IMR-90 (cell line): ENCODE data around the gene CPAMD8. TPM values are rescaled to one million over a fixed set of nuclear protein-coding genes. Genes with fewer than 3 reads are reported as not detected.

Experiments
- ATAC-seq: fragments of 200-7000 bp; cut with Tn5 transposase; 2 replicates; pipeline ENCODE4 v1.9.1; 2020; ENCODE audit warnings: low read depth, mild to moderate bottlenecking, moderate library complexity
- BruUV-seq: library from RNA; stranded (reverse); fragments of 400-500 nt; replicated peaks from 2 replicates; lab custom pipeline; 2021; lab: Mats Ljungman, UMichigan
- CTCF ChIA-PET: fragments of 300-600 bp; formaldehyde crosslinking; extraction: SDS; loops from one replicate; lab custom pipeline; 2021; ENCODE audit warnings: antibody characterized with exemption; lab: Yijun Ruan, JAX
- POLR2A ChIA-PET: fragments of 300-600 bp; sonication (Branson Sonifier 250); formaldehyde crosslinking; loops from one replicate; lab custom pipeline; 2022; ENCODE audit warnings: antibody characterized with exemption; ENCODE audit not compliant: unreplicated experiment; lab: Charles Lee
- DNase-seq: peaks from one replicate; pipeline ENCODE4 v3.0.0; 2013
- H2AFZ ChIP-seq: replicated peaks from 2 replicates; pipeline ENCODE3; 2013; ENCODE audit warnings: low read length, mild to moderate bottlenecking; ENCODE audit not compliant: poor library complexity
- H2AK5ac ChIP-seq: 2 replicates; pipeline ENCODE4 v1.6.1; 2013; ENCODE audit warnings: low read depth, low read length, inconsistent platforms
- H2AK9ac ChIP-seq: replicated peaks from 2 replicates; pipeline ENCODE3; 2013; ENCODE audit warnings: mild to moderate bottlenecking, low read depth, low read length, moderate library complexity; ENCODE audit not compliant: poor library complexity
- H2BK120ac ChIP-seq: 2 replicates; pipeline ENCODE4 v1.6.1; 2013; ENCODE audit warnings: low read depth, low read length, inconsistent platforms
- H2BK15ac ChIP-seq: 3 replicates; pipeline ENCODE4 v1.6.1; 2013; ENCODE audit warnings: low read depth, low read length, inconsistent platforms
- H2BK20ac ChIP-seq: 2 replicates; pipeline ENCODE4 v1.6.1; 2013; ENCODE audit warnings: low read depth, mild to moderate bottlenecking, inconsistent platforms, low read length, moderate library complexity
- H2BK5ac ChIP-seq: 2 replicates; pipeline ENCODE4 v1.6.1; 2013; ENCODE audit warnings: mild to moderate bottlenecking, low read depth, low read length, inconsistent platforms; ENCODE audit not compliant: poor library complexity, severe bottlenecking
- H3K14ac ChIP-seq: replicated peaks from 2 replicates; pipeline ENCODE4 v1.6.1; 2013; ENCODE audit warnings: low read depth, low read length, inconsistent platforms
- H3K18ac ChIP-seq: 2 replicates; pipeline ENCODE4 v1.6.1; 2013; ENCODE audit warnings: low read depth, low read length, control low read depth
- H3K23ac ChIP-seq: 2 replicates; pipeline ENCODE4 v1.6.1; 2013; ENCODE audit warnings: low read depth, low read length, inconsistent platforms
- H3K27ac ChIP-seq: 2 replicates; pipeline ENCODE4 v1.5.1; 2013; ENCODE audit warnings: mild to moderate bottlenecking, control low read depth, low read length; ENCODE audit not compliant: insufficient read depth
- H3K27me3 ChIP-seq: 2 replicates; pipeline ENCODE4 v1.6.1; 2013; ENCODE audit warnings: low read length; ENCODE audit not compliant: control insufficient read depth, insufficient read depth
- H3K36me3 ChIP-seq: 2 replicates; pipeline ENCODE4 v1.6.1; 2013; ENCODE audit warnings: low read length, mixed read lengths; ENCODE audit not compliant: control insufficient read depth, insufficient read depth
- H3K4ac ChIP-seq: 2 replicates; pipeline ENCODE4 v1.6.1; 2013; ENCODE audit warnings: low read depth, low read length, inconsistent platforms
- H3K4me1 ChIP-seq: 2 replicates; pipeline ENCODE4 v1.6.1; 2013; ENCODE audit warnings: low read length, mixed read lengths; ENCODE audit not compliant: control insufficient read depth, insufficient read depth
- H3K4me2 ChIP-seq: 2 replicates; pipeline ENCODE4 v1.6.1; 2013; ENCODE audit warnings: low read depth, mild to moderate bottlenecking, control low read depth, low read length, moderate library complexity
- H3K4me3 ChIP-seq: 2 replicates; pipeline ENCODE4 v1.5.1; 2013; ENCODE audit warnings: low read depth, mild to moderate bottlenecking, control low read depth, low read length, moderate library complexity; ENCODE audit not compliant: insufficient read depth
- H3K56ac ChIP-seq: 2 replicates; pipeline ENCODE4 v1.6.1; 2013; ENCODE audit warnings: low read length, inconsistent platforms; ENCODE audit not compliant: insufficient read depth; ENCODE audit errors: extremely low read depth
- H3K79me1 ChIP-seq, 2 experiments: 2 replicates each; pipeline ENCODE4 v1.6.1; 2013; ENCODE audit warnings: low read length in 2 of 2, inconsistent platforms in 1 of 2, low read depth in 1 of 2
- H3K9ac ChIP-seq: 2 replicates; pipeline ENCODE4 v1.6.1; 2013; ENCODE audit warnings: low read depth, low read length, control low read depth
- H3K9me1 ChIP-seq: 2 replicates; pipeline ENCODE4 v1.6.1; 2013; ENCODE audit warnings: low read length, inconsistent platforms; ENCODE audit not compliant: insufficient read depth
- H3K9me3 ChIP-seq: 2 replicates; pipeline ENCODE4 v1.6.1; 2013; ENCODE audit warnings: low read length; ENCODE audit not compliant: control insufficient read depth, insufficient read depth
- H4K20me1 ChIP-seq: 2 replicates; pipeline ENCODE4 v1.6.1; 2013; ENCODE audit warnings: low read length, inconsistent platforms; ENCODE audit not compliant: insufficient read depth
- H4K5ac ChIP-seq: 2 replicates; pipeline ENCODE4 v1.6.1; 2013; ENCODE audit warnings: mild to moderate bottlenecking, low read depth, low read length, control low read depth
- H4K8ac ChIP-seq, 2 experiments: 2 replicates each; pipeline ENCODE4 v1.6.1; 2013; ENCODE audit warnings: low read depth in 2 of 2, low read length in 2 of 2, control low read depth in 1 of 2, inconsistent platforms in 1 of 2
- H4K91ac ChIP-seq: 2 replicates; pipeline ENCODE4 v1.6.1; 2013; ENCODE audit warnings: low read depth, low read length, inconsistent platforms; ENCODE audit not compliant: insufficient read depth
- CEBPB ChIP-seq: IDR thresholded peaks from 2 replicates; pipeline ENCODE4 v1.6.1; 2012; ENCODE audit warnings: low read depth, low read length, improper control_type of control experiment
- CHD1 ChIP-seq: IDR thresholded peaks from 2 replicates; pipeline ENCODE4 v1.6.1; 2012; ENCODE audit warnings: low read depth, low read length, improper control_type of control experiment
- CTCF ChIP-seq: conservative IDR thresholded peaks from 2 replicates; pipeline ENCODE4 v1.5.1; 2012; ENCODE audit warnings: mild to moderate bottlenecking, low read depth, low read length, improper control_type of control experiment
- MAFK ChIP-seq: IDR thresholded peaks from 2 replicates; pipeline ENCODE4 v1.6.1; 2012; ENCODE audit warnings: low read depth, low read length, improper control_type of control experiment
- MAZ ChIP-seq: IDR thresholded peaks from 2 replicates; pipeline ENCODE4 v1.6.1; 2012; ENCODE audit warnings: low read depth, mild to moderate bottlenecking, low read length, improper control_type of control experiment, moderate library complexity, borderline replicate concordance
- MXI1 ChIP-seq: IDR thresholded peaks from 2 replicates; pipeline ENCODE4 v1.6.1; 2012; ENCODE audit warnings: low read depth, mild to moderate bottlenecking, low read length, moderate library complexity, borderline replicate concordance
- NFE2L2 ChIP-seq: fragments of 150-350 bp; IDR thresholded peaks from 2 replicates; pipeline ENCODE4 v1.6.1; 2016; ENCODE audit warnings: low read depth, mild to moderate bottlenecking, low read length
- RAD21 ChIP-seq: IDR thresholded peaks from 2 replicates; pipeline ENCODE4 v1.6.1; 2012; ENCODE audit warnings: low read length, improper control_type of control experiment
- RFX5 ChIP-seq: IDR thresholded peaks from 2 replicates; pipeline ENCODE4 v1.8.0; 2012; ENCODE audit warnings: low read depth, mild to moderate bottlenecking, low read length, moderate library complexity
- SMC3 ChIP-seq: fragments of 150-350 bp; IDR thresholded peaks from 2 replicates; pipeline ENCODE4 v1.6.1; 2016; ENCODE audit warnings: low read depth, mild to moderate bottlenecking, antibody characterized with exemption, low read length, moderate library complexity
- WGBS, 2 experiments: methylation state at CpG; one replicate each; pipeline versions ENCODE4 v1.1.5 to v1.1.7; 2013; ENCODE audit warnings: missing lambda C conversion rate in 2 of 2; ENCODE audit not compliant: insufficient read length in 1 of 2; ENCODE audit errors: extremely low coverage in 2 of 2; 5-methylcytosine and 5-hydroxymethylcytosine counted together
- dilution Hi-C: fragments of 300-500 bp; cut with HindIII; formaldehyde crosslinking; loops from one replicate; pipeline ENCODE4 v1.14.3; 2018; ENCODE audit warnings: low sequenced_read_pairs; ENCODE audit not compliant: unreplicated experiment
- in situ Hi-C: fragments of 300-500 bp; cut with MboI; formaldehyde crosslinking; loops from 3 replicates; pipeline ENCODE4 v1.14.3; 2019; ENCODE audit warnings: low sequenced_read_pairs, inconsistent platforms, mixed read lengths
- intact Hi-C: fragments of 100-400 bp; cut with micrococcal nuclease; formaldehyde crosslinking; loops from 2 replicates; pipeline ENCODE4 v1.10.0; 2022
- polyA plus RNA-seq, 3 experiments: library from polyadenylated mRNA; depleted of rRNA; stranded (reverse); fragments of >200 nt; gene quantifications; 2 replicates each; pipeline ENCODE4 v1.2.3, GENCODE V29; 2012; ENCODE audit warnings: low replicate concordance in 1 of 3
- total RNA-seq: library from RNA; depleted of rRNA; stranded (reverse); fragments of >200 nt; gene quantifications from 2 replicates; pipeline ENCODE4 v1.2.3, GENCODE V29; 2012

The CPAMD8 gene
- total and polyA plus RNA-seq, 2 of the 4 experiments (the other 2 are of a cell fraction) = 0.36 to 0.79 TPM

DNA sequence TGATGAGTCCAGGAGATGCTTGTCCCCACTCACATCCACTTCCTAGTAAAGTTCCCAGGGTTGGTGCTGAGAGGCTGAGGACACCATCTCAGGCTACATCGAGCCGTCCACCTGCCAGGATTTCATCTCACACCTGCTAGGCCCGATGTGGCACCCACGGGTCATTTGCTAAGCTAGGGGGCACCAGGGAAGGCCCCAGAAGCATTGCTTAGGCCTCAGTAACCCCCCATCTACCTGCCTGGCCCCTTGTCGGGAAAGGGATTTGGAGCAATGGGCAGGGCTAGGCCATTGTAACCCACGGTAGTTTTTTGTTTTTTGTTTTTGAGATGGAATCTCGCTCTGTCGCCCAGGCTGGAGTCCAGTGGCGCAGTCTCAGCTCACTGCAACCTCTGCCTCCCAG lies 86.0 kb downstream of the CPAMD8 start:
- H2AK9ac ChIP-seq = no peak overlapping the region
- no peak overlapping the region for H4K8ac ChIP-seq
- no peaks in the 10 kb centered on the region for H3K79me1 ChIP-seq
- no peak overlapping the region for H2AFZ ChIP-seq
- DNase-seq = no peak
- ChIA-PET POLR2A (no interaction called here), CTCF (no interaction called here)
- no peaks in the 10 kb centered on the region; the same call in 1 of the 2 replicates for H3K27me3 ChIP-seq
- H4K5ac ChIP-seq = no peak overlapping the region
- H4K91ac ChIP-seq = no peak overlapping the region
- no TSS peak for BruUV-seq
- H2AK5ac ChIP-seq = no peak overlapping the region
- no peaks in the 10 kb centered on the region for H3K9me3 ChIP-seq
- ATAC-seq = no peak
- no CpG with 5 or more reads among the region's 9 CpGs for WGBS, 2 experiments
- no peak overlapping the region for H3K18ac ChIP-seq
- H3K4me3 ChIP-seq = no peak overlapping the region
- in situ Hi-C loops = no loop called here
- intact Hi-C loops = no loop called here
- no peak overlapping the region for H3K4ac ChIP-seq
- H3K4me1 ChIP-seq = no peaks in the 10 kb centered on the region
- no peaks in the 10 kb centered on the region for H4K20me1 ChIP-seq
- H3K14ac ChIP-seq = no peak overlapping the region
- H3K56ac ChIP-seq = no peak overlapping the region
- no peak overlapping the region for H2BK15ac ChIP-seq
- no peak overlapping the region for H3K9ac ChIP-seq
- H3K4me2 ChIP-seq = no peak overlapping the region
- H2BK5ac ChIP-seq = no peak overlapping the region
- no peak overlapping the region for H3K27ac ChIP-seq
- dilution Hi-C loops = no loop called here
- TF ChIP-seq NFE2L2 (no peak), MAZ (no peak), SMC3 (no peak), CEBPB (no peak), RAD21 (no peak), CTCF (no peak), RFX5 (no peak), MAFK (no peak), CHD1 (no peak), MXI1 (no peak)
- H2BK120ac ChIP-seq = no peak overlapping the region
- H2BK20ac ChIP-seq = no peak overlapping the region
- no peaks in the 10 kb centered on the region for H3K9me1 ChIP-seq
- H3K23ac ChIP-seq = no peak overlapping the region
- H3K36me3 ChIP-seq = no peaks in the 10 kb centered on the region
